HG03066 (cell line): Measurements from ENCODE around the gene RNASE8.

ENCODE experiments used
- ATAC-seq: cut with Tn5 transposase; IDR thresholded peaks from one replicate; pipeline ENCODE4 v1.9.1; 2021; ENCODE audit warnings: low read depth; ENCODE audit not compliant: unreplicated experiment

Gene RNASE8

DNA sequence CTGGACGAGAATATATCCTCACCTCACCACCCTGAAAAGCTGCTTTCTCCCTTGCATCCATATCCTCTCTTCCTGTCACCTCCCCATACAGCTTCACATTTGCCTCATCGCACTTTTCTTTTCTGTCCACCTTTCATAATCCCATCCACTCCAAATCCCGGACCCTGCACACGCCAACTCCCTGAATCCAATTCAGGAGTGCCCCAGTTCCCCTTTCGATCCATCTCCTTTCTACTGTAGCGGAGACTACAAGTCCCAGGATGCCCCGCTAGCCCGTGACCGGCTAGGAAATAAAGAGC, 45.7 kb downstream of the RNASE8 start:
- ATAC-seq = no peak

GRCh38 chr14:21103710-21104447, 46.3 kb downstream of the RNASE8 start:
- peak; percentile 88 for ATAC-seq

GRCh38 chr14:21104448-21105060, 46.9 kb downstream of the RNASE8 start:
- ATAC-seq = peak; percentile 37

GRCh38 chr14:21105095-21105494, 47.5 kb downstream of the RNASE8 start:
- ATAC-seq = no peak

DNA sequence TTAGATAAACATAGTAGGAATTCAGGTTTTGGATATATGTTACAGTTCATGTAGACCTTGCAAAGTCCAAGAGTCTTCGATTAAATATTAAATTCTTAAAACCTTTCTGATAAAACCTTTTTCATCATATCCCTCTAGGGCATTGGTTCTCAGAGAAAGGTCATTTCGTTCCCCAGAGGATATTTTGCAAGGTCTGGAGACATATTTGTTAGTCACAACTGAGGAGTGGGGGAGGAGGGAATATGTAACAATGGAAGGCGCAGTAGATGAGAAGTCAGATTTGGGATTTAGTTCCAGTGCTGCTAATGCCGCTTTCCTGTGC, 48.5 kb downstream of the RNASE8 start:
- ATAC-seq = no peak

- no peak for ATAC-seq
Measured at GRCh38 chr14:21106498-21107282, 49.1 kb downstream of the RNASE8 start.

DNA sequence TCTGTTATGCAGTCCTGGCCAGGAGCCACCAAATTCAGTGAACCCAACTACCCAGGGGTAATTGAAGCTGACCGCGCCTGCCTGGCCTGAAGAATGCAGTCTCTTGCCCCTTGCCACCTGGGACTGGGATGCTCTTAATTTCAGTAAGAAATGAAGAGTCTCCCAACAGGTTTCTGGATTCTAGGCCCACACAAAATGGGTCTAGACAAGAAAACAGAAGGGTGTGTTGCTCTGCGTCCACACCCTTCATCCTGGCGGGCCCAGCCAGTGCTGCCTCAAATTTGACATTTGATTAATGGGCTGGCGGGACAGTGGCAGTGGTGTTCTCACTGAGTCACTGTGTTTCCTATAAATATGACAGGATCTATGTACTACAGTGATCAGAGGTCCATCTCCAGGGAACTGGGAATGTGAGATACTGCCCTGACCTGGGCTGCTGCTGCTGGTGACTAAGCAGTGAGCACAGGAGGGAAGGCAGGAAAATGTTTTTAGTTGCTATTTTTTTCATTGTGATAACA, 49.7 kb downstream of the RNASE8 start:
- ATAC-seq = no peak
